PC-3 (cell line): ENCODE measurements around the gene GABRB3.

ENCODE experiments used
- CTCF ChIP-seq: fragments of 300-600 bp; sonication (generic); conservative IDR thresholded peaks from 2 replicates; pipeline ENCODE4 v1.5.1; 2017; ENCODE audit warnings: antibody characterized with exemption, low read depth, mild to moderate bottlenecking, low read length
- EZH2 ChIP-seq: fragments of 300-600 bp; sonication (generic); IDR thresholded peaks from one replicate; pipeline ENCODE4 v1.6.1; 2017; ENCODE audit warnings: antibody characterized with exemption, mild to moderate bottlenecking, low read length; ENCODE audit not compliant: unreplicated experiment

DNA sequence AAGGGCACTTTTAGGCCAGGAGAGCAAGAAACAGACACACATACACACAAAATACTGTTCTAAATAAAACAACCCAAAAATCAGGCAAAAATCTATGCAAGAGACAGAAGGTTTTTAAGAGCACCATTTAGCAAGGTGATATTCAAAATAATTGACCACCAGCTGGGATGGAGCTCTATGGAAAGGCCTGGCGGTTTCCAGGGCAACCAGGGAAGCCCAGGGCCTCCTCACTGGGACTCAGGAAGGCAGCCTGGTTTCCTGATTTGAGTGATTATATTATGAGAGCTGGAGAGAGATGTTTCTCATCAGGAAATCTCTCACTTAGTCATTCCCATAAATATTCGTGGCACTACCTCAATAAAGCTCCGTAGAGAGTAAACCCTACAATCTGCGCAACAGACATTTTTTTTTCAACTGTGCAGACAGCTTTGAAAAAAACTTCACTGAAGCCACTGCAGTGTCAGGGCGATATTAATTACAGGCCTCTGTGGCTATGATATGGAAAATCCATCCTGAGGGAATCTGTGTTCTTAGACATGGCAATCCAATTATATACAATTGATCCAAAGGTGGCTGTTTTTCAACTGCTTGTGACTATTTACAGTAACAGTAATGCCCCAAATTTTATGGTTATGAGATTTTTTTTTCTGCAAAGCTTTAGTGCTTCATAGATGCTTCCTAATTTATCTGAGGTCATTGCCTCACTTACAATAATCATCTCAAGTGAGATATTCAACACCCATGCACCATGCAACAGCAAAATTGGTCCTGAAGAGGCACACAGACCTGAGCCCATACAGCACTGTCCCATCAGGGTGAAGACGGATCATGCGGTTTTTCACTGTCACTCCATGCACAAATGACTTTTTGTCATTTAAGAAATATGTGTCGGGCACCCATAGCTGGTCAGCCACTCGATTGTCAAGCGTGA is 152.1 kb downstream of the GABRB3 start:
- TF ChIP-seq CTCF = no peak
- no peak for TF ChIP-seq EZH2
